Measurements from ENCODE around the gene SHISA4. TPM values are rescaled to one million over a fixed set of nuclear protein-coding genes. Genes with fewer than 3 reads are reported as not detected.

The SHISA4 gene
- total RNA-seq, 2 donors from 2014 or later = 47.5 to 49.0 TPM

Small RNA genes within 50 kb of the gene (microRNA-seq; reads per million reads assigned to microRNA genes)
- 0 to 0.54 reads per million in 2 donors for gene MIR6739

Other genes with a start within 250 kb of the SHISA4 start
- 10 to 100 TPM; 25.8 to 26.6 TPM for gene IPO9, start 59.7 kb upstream of the SHISA4 start, total RNA-seq
- gene LMOD1, start 57.6 kb downstream of the SHISA4 start, total RNA-seq = 10 to 100 TPM; 21.3 to 36.2 TPM
- 10 to 100 TPM; 64.7 to 94.4 TPM for gene TIMM17A, start 66.6 kb downstream of the SHISA4 start, total RNA-seq
- 10 to 100 TPM; 22.6 to 25.2 TPM for gene RNPEP, start 93.8 kb downstream of the SHISA4 start, total RNA-seq
- 1 to 10 TPM in 1 of 2 donors, under 1 TPM in 1; 0.59 to 8.5 TPM for gene ELF3, start 121.7 kb downstream of the SHISA4 start, total RNA-seq
- gene GPR37L1, start 234.0 kb downstream of the SHISA4 start, total RNA-seq = under 1 TPM; 0.05 to 0.21 TPM